B cell (primary cell): ENCODE data around the gene ZNF282. TPM values are rescaled to one million over a fixed set of nuclear protein-coding genes. Genes with fewer than 3 reads are reported as not detected.

Experiments
- ATAC-seq: fragments of 200-7000 bp; cut with Tn5 transposase; one replicate; pipeline ENCODE4 v1.10.0; 2021; ENCODE audit warnings: low read depth, mild to moderate bottlenecking, moderate number of reproducible peaks, moderate library complexity
- CTCF ChIA-PET: fragments of 350-600 bp; sonication (Branson Sonifier 250); formaldehyde crosslinking; loops from one replicate; lab custom pipeline; 2021; ENCODE audit warnings: antibody characterized with exemption, inconsistent platforms; lab: Charles Lee
- POLR2A ChIA-PET: fragments of 350-600 bp; sonication (Branson Sonifier 250); formaldehyde crosslinking; loops from one replicate; lab custom pipeline; 2021; ENCODE audit warnings: antibody characterized with exemption; lab: Charles Lee
- DNase-seq: peaks from one replicate; pipeline ENCODE4 v3.0.0; 2013
- H2AFZ ChIP-seq: 2 replicates; pipeline ENCODE4 v1.6.1; 2012; ENCODE audit warnings: mild to moderate bottlenecking, low read depth, low read length; ENCODE audit not compliant: insufficient read depth, poor library complexity, severe bottlenecking
- H3K27ac ChIP-seq, 2 donors: 1 replicate in 1 of 2; 2 replicates in 1 of 2; pipeline ENCODE4 v1.5.1; 2012 to 2013; ENCODE audit warnings: low read length in 2 of 2, mild to moderate bottlenecking in 2 of 2, moderate library complexity in 1 of 2
- H3K27me3 ChIP-seq, 4 experiments: fragments of 200-600 bp in 1 of 4; sonication (generic) in 1 of 4; replicated peaks in 1 of 4; 1 replicate in 2 of 4; 2 replicates in 2 of 4; pipeline versions ENCODE4 v1.6.1 to v1.7.0; 2013 to 2016; ENCODE audit warnings: low read length in 3 of 4, mild to moderate bottlenecking in 2 of 4, mixed read lengths in 1 of 4, moderate library complexity in 1 of 4; ENCODE audit not compliant: insufficient read depth in 4 of 4, control insufficient read depth in 3 of 4; ENCODE audit errors: control extremely low read depth in 1 of 4
- H3K36me3 ChIP-seq, 2 experiments: replicated peaks in 1 of 2; 1 replicate in 1 of 2; 2 replicates in 1 of 2; pipeline versions ENCODE4 v1.6.1 to v1.7.1; 2013; ENCODE audit warnings: low read length in 1 of 2; ENCODE audit not compliant: insufficient read depth in 2 of 2, control insufficient read depth in 1 of 2; ENCODE audit errors: control extremely low read depth in 1 of 2, extremely low read depth in 1 of 2
- H3K4me1 ChIP-seq, 2 donors: fragments of 200-600 bp in 1 of 2; sonication (generic) in 1 of 2; 1 replicate in 1 of 2; 2 replicates in 1 of 2; pipeline versions ENCODE4 v1.5.1 to v1.6.1; 2013 to 2017; ENCODE audit warnings: low read length in 2 of 2; ENCODE audit not compliant: control insufficient read depth in 2 of 2, insufficient read depth in 2 of 2
- H3K4me2 ChIP-seq: replicated peaks from 2 replicates; pipeline ENCODE3; 2012; ENCODE audit warnings: mild to moderate bottlenecking, low read depth, low read length; ENCODE audit not compliant: poor library complexity, severe bottlenecking
- H3K4me3 ChIP-seq, 5 experiments: fragments of 200-600 bp in 1 of 5; sonication (generic) in 1 of 5; 1 replicate in 3 of 5; 2 replicates in 2 of 5; pipeline versions ENCODE4 v1.5.1 to v1.7.0; 2011 to 2016; ENCODE audit warnings: low read length in 4 of 5, mild to moderate bottlenecking in 4 of 5, low read depth in 2 of 5, control low read depth in 1 of 5, moderate library complexity in 1 of 5; ENCODE audit not compliant: insufficient read depth in 1 of 5; ENCODE audit errors: control extremely low read depth in 1 of 5, extremely low read depth in 1 of 5
- H3K79me2 ChIP-seq: fragments of 200-600 bp; sonication (generic); one replicate; pipeline ENCODE4 v1.6.0; 2016; ENCODE audit warnings: low read length; ENCODE audit not compliant: control insufficient read depth, insufficient read depth
- H3K9ac ChIP-seq: fragments of 200-600 bp; sonication (generic); 2 replicates; pipeline ENCODE4 v1.6.1; 2017; ENCODE audit warnings: mild to moderate bottlenecking, low read length, moderate library complexity
- H3K9me3 ChIP-seq, 3 donors: one replicate each; pipeline versions ENCODE4 v1.6.1 to v1.7.1; 2013; ENCODE audit warnings: low read length in 2 of 3; ENCODE audit not compliant: control insufficient read depth in 2 of 3, insufficient read depth in 1 of 3; ENCODE audit errors: control extremely low read depth in 1 of 3
- H4K20me1 ChIP-seq: 2 replicates; pipeline ENCODE4 v1.6.0; 2012; ENCODE audit warnings: mild to moderate bottlenecking, low read length; ENCODE audit not compliant: insufficient read depth, control insufficient read depth, poor library complexity, severe bottlenecking
- H3K27ac Mint-ChIP-seq: one replicate; pipeline ENCODE4 v1.8.0; 2021; ENCODE audit warnings: mixed read lengths
- H3K27me3 Mint-ChIP-seq: one replicate; pipeline ENCODE4 v1.8.0; 2021; ENCODE audit warnings: mixed read lengths
- H3K4me1 Mint-ChIP-seq: one replicate; pipeline ENCODE4 v1.8.0; 2021; ENCODE audit warnings: mixed read lengths
- H3K4me3 Mint-ChIP-seq: one replicate; pipeline ENCODE4 v1.8.0; 2021; ENCODE audit warnings: mixed read lengths
- H3K9me3 Mint-ChIP-seq: one replicate; pipeline ENCODE4 v1.8.0; 2022; ENCODE audit warnings: mixed read lengths; ENCODE audit not compliant: insufficient read depth
- CTCF ChIP-seq: fragments of 200-600 bp; IDR thresholded peaks from one replicate; pipeline ENCODE4 v1.8.0; 2022; ENCODE audit warnings: antibody characterized with exemption, mild to moderate bottlenecking
- EZH2 ChIP-seq: IDR thresholded peaks from 2 replicates; pipeline ENCODE4 v1.6.1; 2012; ENCODE audit warnings: borderline replicate concordance, low read depth, mild to moderate bottlenecking, moderate library complexity, low read length; ENCODE audit not compliant: insufficient read depth, poor library complexity, severe bottlenecking
- WGBS: methylation state at CpG from one replicate; pipeline ENCODE4 v1.1.5; 2013; ENCODE audit warnings: missing lambda C conversion rate; ENCODE audit not compliant: insufficient coverage; 5-methylcytosine and 5-hydroxymethylcytosine counted together
- intact Hi-C: fragments of 100-400 bp; cut with micrococcal nuclease; formaldehyde crosslinking; loops from one replicate; pipeline ENCODE4 v1.10.0; 2022
- polyA plus RNA-seq: library from polyadenylated mRNA; depleted of rRNA; stranded (reverse); fragments of >200 nt; gene quantifications from 2 replicates; pipeline ENCODE4 v1.2.3, GENCODE V29; 2012
- total RNA-seq, 2 donors: library from RNA; stranded (reverse); fragments of 120-200 nt in 1 of 2; gene quantifications; 1 replicate in 1 of 2; 2 replicates in 1 of 2; pipeline versions ENCODE4 v1.2.3 to v1.2.4, GENCODE V29; 2013 to 2022

ZNF282 gene
- total and polyA plus RNA-seq, 2 donors (not counting 1 experiment from before 2014, with no cell fraction given), result 8.3 to 25.7 TPM

GRCh38 chr7:149237502-149237901 is 42.2 kb downstream of the ZNF282 start:
- Histone ChIP-seq H3K4me3 (no peak overlapping the region), H3K27me3 (peaks cover 0 to 10% (median 0%) of the 10 kb centered on the region in 4 experiments), H3K9me3 (peaks cover 0 to 2% (median 0%) of the 10 kb centered on the region in 3 donors), H3K4me1 (peaks cover 17 to 22% of the 10 kb centered on the region in 2 donors), H3K27ac (no peak overlapping the region), H2AFZ (no peak overlapping the region), H4K20me1 (peaks cover 7% of the 10 kb centered on the region), H3K36me3 (no peaks in the 10 kb centered on the region), H3K79me2 (peaks cover 37% of the 10 kb centered on the region), H3K9ac (no peak overlapping the region), H3K4me2 (no peak overlapping the region)
- Mint-ChIP-seq H3K27me3 (peaks cover 14% of the 10 kb centered on the region), H3K27ac (no peak overlapping the region), H3K4me3 (no peak overlapping the region), H3K4me1 (peaks cover 24% of the 10 kb centered on the region), H3K9me3 (peaks cover under 1% of the 10 kb centered on the region)
- TF ChIP-seq CTCF (no peak), EZH2 (no peak)
- WGBS, result 78% methylated on average over 1 of the region's 7 CpGs
- ChIA-PET CTCF (no interaction called here), POLR2A (no interaction called here)
- ATAC-seq (no peak), DNase-seq (no peak)
- intact Hi-C loops, result loop anchor here (5.0 kb wide), 1 partner anchor 210 kb away; the partner anchor contains the start of gene PDIA4

GRCh38 chr7:149238051-149238450 is 42.7 kb downstream of the ZNF282 start:
- WGBS, result 100% methylated on average over 1 of the region's 3 CpGs
- Histone ChIP-seq H3K27me3 (peaks cover 0 to 6% (median 0%) of the 10 kb centered on the region in 4 experiments), H3K79me2 (peaks cover 42% of the 10 kb centered on the region), H3K4me3 (no peak overlapping the region), H3K9me3 (peaks cover 0 to 5% (median 0%) of the 10 kb centered on the region in 3 donors), H2AFZ (no peak overlapping the region), H3K27ac (no peak overlapping the region), H3K4me2 (no peak overlapping the region), H4K20me1 (peaks cover 7% of the 10 kb centered on the region), H3K36me3 (no peaks in the 10 kb centered on the region), H3K9ac (no peak overlapping the region), H3K4me1 (peaks cover 17 to 22% of the 10 kb centered on the region in 2 donors)
- Mint-ChIP-seq H3K4me1 (peaks cover 27% of the 10 kb centered on the region), H3K27me3 (peaks cover 10% of the 10 kb centered on the region), H3K9me3 (peaks cover 5% of the 10 kb centered on the region), H3K27ac (no peak overlapping the region), H3K4me3 (peak overlapping the region; percentile 95)
- no peak for TF ChIP-seq EZH2
- no peak for TF ChIP-seq CTCF
- ChIA-PET CTCF (no interaction called here), POLR2A (no interaction called here)
- no peak for ATAC-seq
- intact Hi-C loops, result loop anchor here (2.0 to 5.0 kb wide), 3 partner anchors 111 to 211 kb away; partner anchors contain the start of genes PDIA4, ZNF425 and ZNF786
- no peak for DNase-seq
